NB4 (cell line): ENCODE data around the gene TRDMT1.

Source experiments
- DNase-seq: peaks from one replicate; pipeline ENCODE4 v3.0.0; 2010; ENCODE audit warnings: low read depth
- H3K4me3 ChIP-seq: one replicate; pipeline ENCODE4 v1.5.1; 2011; ENCODE audit warnings: mild to moderate bottlenecking, low read depth, low read length, moderate library complexity
- CTCF ChIP-seq: IDR thresholded peaks from one replicate; pipeline ENCODE4 v1.5.1; 2012; ENCODE audit warnings: low read depth, low read length
- MAX ChIP-seq: IDR thresholded peaks from 2 replicates; pipeline ENCODE4 v1.6.1; 2011; ENCODE audit warnings: low read depth, low read length
- MYC ChIP-seq: IDR thresholded peaks from 2 replicates; pipeline ENCODE4 v1.6.1; 2011; ENCODE audit warnings: low read depth, low read length
- POLR2A ChIP-seq: IDR thresholded peaks from 2 replicates; pipeline ENCODE4 v1.6.1; 2011; ENCODE audit warnings: mild to moderate bottlenecking; ENCODE audit not compliant: insufficient read length; ENCODE audit errors: extremely low read depth

Gene TRDMT1

GRCh38 chr10:17129741-17130140 lies 71.7 kb downstream of the TRDMT1 start, which contains the start of gene CUBN:
CUBN (minus strand) TSS chr10:17129811; CDS start chr10:17129765, 46 bp downstream.
- no peak for DNase-seq
- TF ChIP-seq POLR2A (no peak), MAX (no peak), MYC (no peak), CTCF (no peak)
- H3K4me3 ChIP-seq: no peak within 1 kb of the TSS

GRCh38 chr10:17128261-17128660 lies 73.2 kb downstream of the TRDMT1 start:
- DNase-seq: no peak
- no peak for TF ChIP-seq MAX
- TF ChIP-seq MYC: no peak
- TF ChIP-seq CTCF: no peak
- no peak for TF ChIP-seq POLR2A
- H3K4me3 ChIP-seq: no peak overlapping the region

- TF ChIP-seq CTCF (no peak), MYC (no peak), MAX (no peak), POLR2A (no peak)
- DNase-seq: no peak
Observed at GRCh38 chr10:17126327-17126726, 75.1 kb downstream of the TRDMT1 start.

GRCh38 chr10:17125206-17125893 lies 76.1 kb downstream of the TRDMT1 start:
- no peak for DNase-seq
- TF ChIP-seq CTCF (no peak), MYC (no peak), POLR2A (no peak), MAX (no peak)
- H3K4me3 ChIP-seq: no peak overlapping the region

More at GRCh38 chr10:17126327-17126726, 75.1 kb downstream of the TRDMT1 start:
- no peak overlapping the region for H3K4me3 ChIP-seq

GRCh38 chr10:17123961-17124360 lies 77.5 kb downstream of the TRDMT1 start:
- no peak for TF ChIP-seq MYC
- no peak for TF ChIP-seq CTCF
- TF ChIP-seq POLR2A: no peak
- no peak for TF ChIP-seq MAX
- no peak overlapping the region for H3K4me3 ChIP-seq
- DNase-seq: no peak
